Gastrocnemius medialis (tissue), 4 donors: ENCODE measurements around the gene MEGF11.

Experiments
- CTCF ChIP-seq, 5 experiments: fragments of 450-650 bp in 3 of 5; fragments of 200-600 bp in 2 of 5; sonication (generic) in 2 of 5; IDR thresholded peaks in 4 of 5; conservative IDR thresholded peaks in 1 of 5; 1 replicate in 4 of 5; 2 replicates in 1 of 5; pipeline ENCODE4 v1.5.1; 2016 to 2019; ENCODE audit warnings: antibody characterized with exemption in 5 of 5, mild to moderate bottlenecking in 3 of 5, moderate library complexity in 3 of 5
- POLR2A ChIP-seq, 2 donors: fragments of 450-650 bp; IDR thresholded peaks; one replicate each; pipeline ENCODE4 v1.6.1; 2017; ENCODE audit warnings: antibody characterized with exemption in 2 of 2, mild to moderate bottlenecking in 2 of 2, moderate library complexity in 2 of 2

GRCh38 chr15:65985387-65985786 is 268.2 kb downstream of the MEGF11 start:
- no peak for TF ChIP-seq CTCF (IDR thresholded peaks at IDR 0.05 in 4 of 5, conservative IDR thresholded peaks at IDR 0.05 in 1 of 5)
- TF ChIP-seq POLR2A (IDR thresholded peaks at IDR 0.05) = no peak
